LNCaP clone FGC (cell line): ENCODE measurements around the gene SLC16A13.

Experiments used
- DNase-seq: peaks from one replicate; pipeline ENCODE4 v3.0.0-alpha.2; 2011; ENCODE audit warnings: low read depth
- H3K4me3 ChIP-seq: 2 replicates; pipeline ENCODE4 v1.5.1; 2011; ENCODE audit warnings: mild to moderate bottlenecking, low read depth, low read length, control low read depth
- CTCF ChIP-seq: IDR thresholded peaks from 2 replicates; pipeline ENCODE4 v1.5.1; 2012; ENCODE audit warnings: mild to moderate bottlenecking; ENCODE audit not compliant: control insufficient read depth, insufficient read depth; ENCODE audit errors: extremely low read depth

SLC16A13 gene

GRCh38 chr17:6996256-6997011 lies 39.4 kb upstream of the SLC16A13 start:
- no peak for DNase-seq
- no peak overlapping the region for H3K4me3 ChIP-seq
- no peak for TF ChIP-seq CTCF

GRCh38 chr17:6997171-6997570 lies 38.6 kb upstream of the SLC16A13 start:
- TF ChIP-seq CTCF = no peak
- no peak for DNase-seq
- H3K4me3 ChIP-seq = no peak overlapping the region

GRCh38 chr17:6998855-6999508 lies 36.8 kb upstream of the SLC16A13 start:
- no peak for DNase-seq
- no peak for TF ChIP-seq CTCF
- no peak overlapping the region for H3K4me3 ChIP-seq

- TF ChIP-seq CTCF = peak; percentile 66
- no peak for DNase-seq
- H3K4me3 ChIP-seq = no peak overlapping the region
Measured at GRCh38 chr17:7001318-7001961, 34.4 kb upstream of the SLC16A13 start.

GRCh38 chr17:7002288-7003047 lies 33.3 kb upstream of the SLC16A13 start:
- TF ChIP-seq CTCF = no peak
- H3K4me3 ChIP-seq = no peak overlapping the region
- DNase-seq = no peak

GRCh38 chr17:7003745-7004144 lies 32.1 kb upstream of the SLC16A13 start:
- no peak for TF ChIP-seq CTCF
- no peak overlapping the region for H3K4me3 ChIP-seq
- DNase-seq = no peak
